NCI-H69 (cell line): Measurements from ENCODE around the gene BRD1.

Experiments
- DNase-seq: peaks from one replicate; lab custom pipeline; 2025; lab: John Stamatoyannopoulos, UW

The BRD1 gene

DNA sequence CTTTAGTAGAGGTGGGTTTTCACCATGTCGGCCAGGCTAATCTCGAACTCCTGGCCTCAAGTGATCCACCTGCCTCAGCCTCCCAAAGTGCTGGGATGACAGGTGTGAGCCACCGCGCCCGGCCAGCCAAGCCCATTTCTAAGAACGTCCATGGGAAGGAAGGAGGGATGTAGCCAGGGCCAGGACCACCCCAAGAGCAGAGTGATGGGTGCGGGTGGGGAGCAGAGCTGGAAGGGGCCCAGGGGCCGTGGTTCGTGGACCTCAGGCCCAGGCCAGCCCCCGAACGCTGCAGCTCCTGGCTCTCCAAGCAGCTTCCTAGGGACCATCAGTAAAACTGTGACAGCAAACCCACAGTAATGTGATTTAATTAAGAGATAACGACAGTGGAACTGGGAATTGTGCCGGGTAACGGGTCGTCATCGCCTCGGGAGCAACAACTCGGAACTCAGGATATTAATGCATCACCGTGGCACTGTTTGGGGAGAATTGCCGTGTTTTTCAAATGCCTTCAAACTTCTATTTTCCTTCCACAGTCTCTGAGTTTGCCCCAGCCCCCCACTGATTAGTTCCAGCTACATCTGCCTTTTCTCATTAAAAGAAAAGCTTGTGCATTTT lies 74.3 kb downstream of the BRD1 start:
- DNase-seq, result no peak

DNA sequence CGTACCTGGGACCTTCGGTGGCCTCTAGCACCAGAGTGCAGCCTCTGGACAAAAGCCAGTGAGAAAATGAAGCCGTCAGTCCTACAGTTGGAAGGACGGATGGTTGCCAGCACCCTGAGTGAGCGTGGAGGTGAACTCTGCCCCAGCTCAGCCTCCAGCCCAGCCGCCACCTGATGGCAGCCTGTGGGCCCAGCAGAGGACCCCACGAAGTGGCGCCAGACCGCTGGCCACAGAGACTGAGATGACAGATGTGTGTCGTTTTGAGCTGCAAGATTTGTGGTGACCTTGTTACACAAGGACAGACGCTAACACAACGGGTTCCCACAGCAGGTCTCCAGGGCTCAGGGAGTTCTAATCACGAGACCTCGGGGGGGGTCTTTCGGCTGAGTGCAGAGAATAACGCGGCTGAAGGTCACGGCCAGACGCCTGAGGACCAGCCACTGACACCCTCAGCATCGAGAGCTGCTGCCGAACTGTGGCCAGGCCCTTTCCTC lies 75.0 kb downstream of the BRD1 start:
- no peak for DNase-seq

DNA sequence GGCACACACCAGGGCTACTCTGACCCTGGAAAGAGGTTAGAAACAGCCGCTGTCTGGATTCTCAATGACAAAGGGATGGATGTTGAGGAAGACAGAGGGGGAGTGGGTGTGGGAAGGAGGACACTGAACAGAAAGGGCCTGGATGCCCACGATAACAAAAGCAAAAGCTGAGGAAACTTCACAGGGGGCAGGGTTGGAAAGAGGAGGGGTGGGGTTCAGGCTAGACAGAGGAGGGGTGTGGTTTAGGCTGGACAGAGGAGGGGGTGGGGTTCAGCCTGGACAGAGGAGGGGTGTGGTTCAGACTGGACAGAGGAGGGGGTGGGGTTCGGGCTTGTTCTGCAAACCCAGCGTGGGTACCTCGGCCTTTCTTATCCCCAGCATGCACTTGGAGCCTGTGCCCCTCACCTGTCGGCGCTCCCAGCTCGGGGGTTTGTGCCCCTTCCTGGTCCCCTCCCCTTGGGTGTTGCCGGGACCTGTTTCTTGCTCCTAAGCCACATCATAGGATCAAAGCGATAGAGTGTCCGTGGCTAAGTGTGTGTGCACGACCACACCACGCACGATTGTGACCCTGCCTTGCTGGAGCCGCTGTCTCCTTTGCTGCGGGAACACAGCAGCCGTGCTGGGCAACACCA lies 75.6 kb downstream of the BRD1 start:
- no peak for DNase-seq

DNA sequence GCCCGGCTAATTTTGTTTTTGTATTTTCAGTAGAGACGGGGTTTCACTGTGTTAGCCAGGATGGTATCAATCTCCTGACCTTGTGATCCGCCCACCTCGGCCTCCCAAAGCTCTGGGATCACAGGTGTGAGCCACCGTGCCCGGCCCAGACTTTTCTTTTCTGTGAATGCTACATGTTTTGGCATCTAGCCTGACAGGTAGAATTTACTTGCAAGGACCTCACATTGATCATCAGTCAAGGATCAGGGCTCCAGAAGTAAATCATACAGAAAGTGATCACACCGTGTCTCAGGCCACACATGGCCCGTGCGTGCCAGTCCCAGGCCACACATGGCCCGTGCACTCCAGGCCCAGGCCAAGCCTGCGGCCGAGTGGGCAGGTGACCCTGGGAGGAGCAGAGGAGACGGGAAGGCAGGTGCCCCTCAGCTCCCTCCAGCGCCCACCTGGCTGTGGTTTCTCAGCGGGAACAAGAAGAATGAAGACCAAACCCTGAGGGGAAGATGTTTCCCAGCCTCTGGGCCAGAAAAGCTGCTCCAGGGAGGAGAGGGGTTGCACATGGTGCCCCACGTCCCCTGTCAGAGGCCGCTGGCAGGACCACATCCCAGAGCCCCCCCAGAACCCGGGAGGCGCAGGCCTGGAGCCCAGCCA lies 76.2 kb downstream of the BRD1 start:
- DNase-seq, result no peak

DNA sequence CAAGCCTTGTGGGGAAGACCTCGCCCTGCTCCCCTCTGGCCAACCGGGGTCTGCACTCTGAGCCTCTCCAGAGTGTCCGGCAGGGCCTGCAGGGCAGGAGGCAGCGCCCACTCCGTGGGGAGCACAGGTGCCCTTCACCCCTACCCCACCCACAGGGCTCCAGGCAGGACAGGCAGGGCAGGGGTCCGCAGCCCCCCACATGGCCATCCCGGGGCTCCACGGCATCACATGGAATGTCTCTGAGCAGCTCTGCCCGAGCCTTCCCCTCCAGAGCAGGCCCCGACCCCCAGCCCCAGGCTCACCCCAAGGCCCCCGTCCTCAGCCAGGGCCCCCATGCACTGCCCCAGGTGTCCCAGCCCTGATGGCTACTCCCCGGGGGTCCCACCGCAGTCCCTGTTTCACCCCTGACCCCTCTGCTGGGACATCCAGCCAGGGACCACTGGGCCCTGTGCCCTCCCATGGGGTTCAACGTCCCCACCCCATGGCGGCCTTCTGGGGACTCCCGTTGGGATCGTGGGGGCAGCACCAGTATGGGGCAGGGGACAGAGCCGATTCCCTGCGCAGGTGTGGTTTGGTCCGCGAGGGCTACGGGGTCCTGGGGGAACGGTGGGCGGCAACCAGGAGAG lies 77.7 kb downstream of the BRD1 start:
- DNase-seq, result no peak

DNA sequence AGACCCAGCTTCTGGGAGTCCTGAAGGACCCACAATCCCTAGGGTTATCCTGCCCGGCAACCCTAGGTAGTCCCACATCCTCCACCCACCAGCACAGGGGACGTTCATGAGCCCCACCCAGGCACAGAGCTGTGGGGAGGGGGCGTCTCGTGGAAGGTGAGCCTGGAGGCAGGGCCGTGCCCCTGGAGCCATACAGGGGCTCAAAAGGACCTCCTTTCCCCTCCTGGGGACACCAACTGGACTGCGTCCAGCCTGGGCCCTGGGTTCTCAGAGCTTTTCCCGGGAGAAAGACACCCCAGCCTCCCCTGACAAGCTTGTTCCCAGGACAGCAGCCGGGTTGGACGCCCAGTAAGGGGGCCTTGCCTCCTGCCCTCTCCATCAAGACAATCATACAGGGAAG lies 78.4 kb downstream of the BRD1 start:
- no peak for DNase-seq

DNA sequence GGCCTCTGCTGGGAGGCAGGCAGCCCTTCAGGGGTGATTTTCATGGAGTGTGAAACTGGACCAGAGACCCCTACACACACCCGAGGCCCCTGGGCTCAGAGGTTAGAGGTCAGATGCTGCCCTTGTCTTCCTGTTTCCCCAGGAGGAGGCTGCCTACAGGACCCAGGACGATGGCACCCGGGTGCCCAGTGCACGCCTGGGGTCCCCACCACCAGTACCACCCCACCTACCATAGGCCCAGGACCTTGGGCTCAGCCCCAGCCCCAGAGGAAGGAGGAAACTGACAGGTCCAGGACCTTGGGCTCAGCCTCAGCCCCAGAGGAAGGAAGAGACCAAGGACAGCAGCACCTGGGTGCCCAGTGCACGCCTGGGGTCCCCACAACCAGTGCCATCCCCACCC lies 79.2 kb downstream of the BRD1 start:
- no peak for DNase-seq

DNA sequence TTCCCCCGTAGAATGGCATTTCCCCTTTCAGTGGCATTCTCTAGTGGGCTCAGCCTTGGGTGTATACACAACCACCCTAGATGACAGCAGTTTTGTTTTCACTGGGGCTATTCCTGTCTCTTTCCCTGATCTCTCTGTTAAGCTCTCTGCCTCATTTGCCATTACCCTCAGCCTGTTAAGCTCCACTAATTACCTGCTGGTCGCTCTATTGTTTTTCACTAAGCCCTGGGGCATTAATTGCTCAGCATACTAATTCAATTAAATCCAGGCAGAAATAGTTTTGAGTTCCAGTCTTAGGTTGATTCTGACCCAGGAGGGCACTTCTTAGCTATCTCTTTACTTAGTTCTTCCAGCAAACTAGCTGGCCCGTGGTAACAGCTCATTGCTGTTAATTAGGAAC lies 80.0 kb downstream of the BRD1 start:
- DNase-seq, result peak; percentile 28

DNA sequence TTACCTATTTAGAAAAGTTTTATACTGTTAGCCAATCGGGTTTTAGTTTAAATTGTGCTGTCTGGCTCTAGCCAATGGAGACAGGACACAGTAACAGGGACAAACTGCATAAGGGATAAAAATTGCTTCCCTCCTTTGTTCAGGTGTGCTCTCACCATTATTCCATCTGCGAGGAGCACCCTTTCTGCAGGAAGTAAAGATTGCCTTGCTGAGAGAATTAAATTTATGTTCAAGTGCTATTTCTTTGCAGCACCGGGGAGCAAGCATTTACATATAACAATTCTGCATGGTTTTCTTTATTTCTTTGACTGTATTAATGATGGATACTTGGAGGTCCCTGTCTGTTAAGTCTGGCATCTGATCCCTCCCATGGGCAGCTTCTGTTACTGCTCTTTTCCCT lies 80.5 kb downstream of the BRD1 start:
- no peak for DNase-seq

DNA sequence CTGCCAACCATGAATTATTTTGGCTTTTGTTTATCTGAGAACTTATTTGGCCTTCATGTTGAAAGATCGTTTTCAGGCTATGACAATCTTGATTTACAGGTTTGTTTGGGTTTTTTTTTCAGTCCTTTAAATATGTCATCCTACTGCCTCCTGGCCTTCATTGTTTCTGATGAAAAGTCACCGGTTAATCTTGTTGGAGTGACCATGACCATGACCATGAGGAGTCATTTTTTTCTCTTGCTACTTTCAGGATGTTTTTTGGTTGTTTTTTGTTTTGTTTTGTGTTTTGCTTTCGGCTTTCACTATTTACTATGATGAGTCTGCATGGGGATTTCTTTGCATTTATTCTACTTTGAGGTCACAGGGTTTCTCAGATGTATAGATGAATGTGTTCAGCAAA lies 81.6 kb downstream of the BRD1 start:
- no peak for DNase-seq

DNA sequence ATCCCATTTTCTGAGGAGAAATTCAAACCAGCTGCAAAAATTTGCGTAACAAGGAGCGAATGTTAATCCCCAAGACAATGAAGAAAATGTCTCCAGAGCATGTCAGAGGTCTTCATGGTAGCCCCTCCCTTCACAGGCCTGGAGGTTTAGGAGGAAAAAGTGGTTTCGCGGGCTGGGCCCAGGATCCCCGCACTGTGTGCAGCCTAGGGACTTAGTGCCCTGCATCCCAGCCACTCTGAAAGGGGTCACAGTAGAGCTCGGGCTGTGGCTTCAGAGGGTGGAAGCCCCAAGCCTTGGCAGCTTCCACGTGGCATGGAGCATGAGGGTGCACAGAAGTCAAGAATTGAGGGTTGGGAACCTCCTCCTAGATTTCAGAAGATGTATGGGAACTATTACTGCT lies 87.4 kb downstream of the BRD1 start:
- DNase-seq, result no peak

DNA sequence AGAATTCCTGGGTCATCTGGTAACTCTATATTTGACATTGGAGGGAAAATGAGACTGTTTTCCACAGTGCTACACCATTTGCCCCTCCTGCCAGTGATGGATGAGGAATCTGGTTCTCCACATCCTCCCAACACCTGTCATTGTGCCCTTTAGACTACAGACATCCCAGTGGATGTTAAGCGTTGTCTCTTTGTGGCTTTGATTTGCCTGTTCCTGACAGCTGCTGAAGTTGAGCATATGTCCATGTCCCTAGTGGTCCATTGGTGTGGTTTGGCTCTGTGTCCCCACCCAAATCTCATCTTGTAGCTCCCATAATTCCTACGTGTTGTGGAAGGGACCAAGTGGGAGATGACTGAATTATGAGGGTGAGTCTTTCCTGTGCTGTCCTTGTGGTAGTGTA lies 88.5 kb downstream of the BRD1 start:
- no peak for DNase-seq

DNA sequence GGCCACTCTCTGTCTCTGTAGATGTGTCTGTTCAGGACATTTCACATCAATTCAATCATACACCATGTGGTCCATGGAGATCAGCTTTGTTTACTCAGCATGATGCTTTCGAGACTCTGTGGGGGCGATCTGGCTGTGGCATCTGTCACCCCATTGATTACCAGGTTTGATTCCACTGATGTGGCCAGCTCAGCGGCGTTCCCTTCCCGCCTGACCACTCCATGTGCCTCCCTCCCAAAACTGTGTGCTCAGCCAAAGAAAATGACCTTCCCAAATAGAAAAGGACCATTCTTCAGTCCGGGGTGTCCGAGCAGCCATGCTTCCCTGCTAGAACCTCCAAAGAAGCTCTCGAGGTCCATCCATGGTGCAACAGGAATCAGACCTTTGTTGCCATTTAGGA lies 89.1 kb downstream of the BRD1 start:
- DNase-seq, result no peak

DNA sequence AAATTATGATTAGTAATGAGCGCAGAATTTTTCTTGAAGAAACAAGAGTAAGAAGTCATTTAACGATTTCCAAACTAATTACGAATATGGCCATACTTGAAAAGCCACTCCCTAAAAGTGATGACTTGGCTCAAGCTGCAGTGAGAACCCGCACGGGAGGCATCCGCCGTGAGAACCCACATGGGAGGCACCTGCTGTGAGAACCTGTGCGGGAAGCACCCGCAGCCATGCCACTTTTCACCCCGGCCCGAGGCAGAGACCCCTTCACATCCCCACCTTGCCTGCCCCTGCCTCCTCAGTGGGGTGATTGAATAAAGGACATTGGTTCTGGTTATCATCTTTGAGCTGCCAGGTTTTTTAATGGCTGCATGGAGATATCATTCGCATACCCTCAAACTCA lies 89.7 kb downstream of the BRD1 start:
- no peak for DNase-seq

DNA sequence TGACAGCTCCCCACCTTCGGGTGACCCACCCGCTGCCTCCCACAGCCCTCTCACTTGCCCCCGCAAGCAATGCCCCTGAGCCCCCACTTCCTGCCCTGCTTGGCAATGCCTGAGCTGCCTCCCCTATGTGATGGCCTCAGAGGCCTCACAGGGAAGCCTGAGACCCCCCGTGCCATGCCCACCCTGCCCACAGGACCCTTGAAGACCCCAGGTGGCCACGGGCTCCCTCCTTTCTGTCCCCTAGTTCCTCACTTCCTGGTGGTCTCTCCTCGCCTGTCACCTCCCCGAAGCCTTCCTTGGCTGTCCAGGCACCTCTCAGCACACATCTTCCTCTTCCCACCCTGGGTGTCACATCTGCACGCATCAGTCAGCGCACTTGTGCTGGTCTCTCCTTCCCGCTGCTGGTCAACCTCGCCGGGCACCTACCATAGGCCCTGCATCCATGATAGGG lies 90.5 kb downstream of the BRD1 start:
- no peak for DNase-seq

DNA sequence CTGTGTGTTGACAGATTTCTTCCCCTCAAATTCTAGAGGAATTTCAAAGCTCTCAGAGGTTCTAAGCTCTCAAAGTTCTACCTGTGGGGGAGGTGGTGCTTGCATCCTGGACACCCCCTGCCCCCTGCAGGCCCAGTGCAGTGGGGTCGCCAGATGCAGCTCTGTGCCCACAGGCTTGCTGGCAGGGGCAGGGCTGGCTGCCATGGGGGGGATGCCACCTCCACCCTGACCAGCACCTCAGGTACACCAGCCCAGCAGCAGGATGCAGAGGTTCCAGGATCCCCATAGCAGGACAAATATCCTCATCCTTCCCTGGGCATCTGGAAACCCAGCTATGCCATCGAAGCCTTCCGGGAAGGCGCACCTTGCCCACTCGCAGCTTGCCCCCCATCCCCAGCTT lies 91.1 kb downstream of the BRD1 start:
- no peak for DNase-seq

DNA sequence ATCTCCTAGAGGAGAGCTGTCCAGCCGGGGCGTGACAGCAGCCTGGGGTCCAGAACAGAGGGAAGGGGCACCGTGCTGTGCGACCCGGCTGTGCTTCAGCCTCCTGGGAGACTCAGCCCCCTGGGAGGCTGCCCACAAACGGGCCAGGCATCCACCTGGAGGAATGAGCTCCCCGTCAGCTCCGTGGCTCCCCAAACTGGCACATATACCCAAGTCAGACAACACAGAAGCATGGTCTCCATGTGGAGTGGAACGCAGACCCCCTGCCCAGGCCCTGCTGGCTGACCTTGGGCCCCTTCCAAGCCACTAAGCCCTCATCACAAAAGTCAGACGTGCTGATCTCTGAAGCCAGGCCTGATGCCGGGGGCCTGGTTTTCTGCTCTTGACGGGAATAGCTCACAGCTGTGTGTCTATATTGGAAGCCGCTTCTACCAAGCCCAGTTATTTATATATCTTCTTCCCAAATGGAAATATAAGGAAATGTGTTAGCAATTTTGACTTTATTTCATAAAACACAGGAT lies 91.7 kb downstream of the BRD1 start:
- DNase-seq, result no peak

DNA sequence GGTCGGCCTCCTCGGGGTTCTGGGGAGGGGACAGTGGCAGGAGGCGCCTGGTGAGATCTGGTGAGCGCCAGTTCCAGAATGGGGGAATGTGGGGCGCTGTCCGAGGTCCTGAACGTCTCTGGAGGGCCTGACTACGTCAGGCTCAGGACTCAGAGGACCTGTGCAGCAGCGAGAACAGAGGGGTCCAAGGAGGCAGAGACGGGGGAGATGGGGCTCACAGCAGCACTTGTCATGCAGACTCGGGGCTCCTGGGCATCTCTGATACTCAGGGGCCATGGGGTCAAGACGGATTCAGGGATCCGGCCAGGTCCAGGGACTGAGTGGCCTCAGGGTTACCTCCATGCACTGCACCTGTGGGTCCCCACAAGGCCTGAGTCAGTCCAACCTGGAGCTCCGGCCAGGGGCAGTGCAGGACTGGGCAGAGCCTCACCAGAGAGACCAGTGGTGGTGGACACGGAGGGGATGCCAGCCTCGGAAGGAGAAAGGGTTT lies 92.2 kb downstream of the BRD1 start:
- DNase-seq, result no peak

DNA sequence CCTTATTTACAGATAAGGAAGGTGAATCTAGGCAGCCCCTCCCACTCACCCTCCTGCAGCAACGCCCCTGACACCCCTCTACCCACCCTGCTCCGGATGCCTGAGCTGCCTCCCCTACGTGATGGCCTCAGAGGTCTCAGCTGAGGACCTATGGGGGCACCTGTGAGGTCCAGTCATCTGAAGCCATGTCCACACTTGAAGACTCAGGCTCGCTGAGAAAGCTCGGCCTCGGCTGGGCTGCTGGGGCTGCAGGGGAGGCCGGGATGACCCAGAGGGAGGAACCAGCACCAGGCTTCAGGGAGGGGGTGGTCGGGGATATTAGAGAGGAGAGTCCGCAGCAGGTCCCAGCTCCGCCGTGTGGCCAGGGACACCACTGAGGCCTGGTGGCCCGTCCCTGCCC lies 92.8 kb downstream of the BRD1 start:
- DNase-seq, result no peak

DNA sequence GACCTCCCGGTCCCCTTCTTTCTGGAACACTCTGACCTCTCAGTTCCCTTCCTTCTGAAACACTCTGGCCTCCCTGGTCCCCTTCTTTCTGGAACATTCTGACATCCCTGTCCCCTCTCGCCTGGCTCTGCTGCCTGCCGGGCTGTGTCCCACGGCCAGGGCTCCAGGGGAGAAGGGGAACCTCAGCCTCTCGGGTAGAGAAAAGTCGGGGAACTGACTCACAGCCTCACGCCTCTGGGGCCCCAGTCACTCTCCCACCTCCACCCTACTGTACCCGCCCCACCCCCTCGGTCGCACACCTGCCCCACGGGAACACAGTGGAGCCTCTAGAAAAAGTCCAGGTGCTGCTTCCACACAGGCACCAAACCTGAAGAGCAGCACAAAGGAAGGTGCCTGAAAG lies 93.3 kb downstream of the BRD1 start:
- no peak for DNase-seq

DNA sequence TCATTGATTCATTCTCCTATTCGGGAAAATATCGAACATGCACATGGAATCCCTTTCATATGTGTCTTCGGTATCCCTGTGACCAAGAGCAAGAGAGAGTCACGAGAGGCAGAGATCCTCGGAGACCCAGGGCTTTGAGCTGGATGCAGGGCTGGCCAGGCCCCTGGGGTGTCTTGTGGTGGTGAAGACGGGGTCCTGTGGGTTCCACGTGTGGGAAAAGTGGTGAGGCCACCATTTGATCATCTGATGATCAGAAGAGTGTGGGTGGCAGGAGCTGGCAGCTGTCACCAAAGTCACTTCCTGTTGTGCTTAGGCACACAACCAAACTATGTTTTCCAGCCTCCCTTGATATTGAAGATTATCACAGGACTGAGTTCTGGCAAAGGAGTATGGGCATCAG lies 94.0 kb downstream of the BRD1 start:
- DNase-seq, result no peak

DNA sequence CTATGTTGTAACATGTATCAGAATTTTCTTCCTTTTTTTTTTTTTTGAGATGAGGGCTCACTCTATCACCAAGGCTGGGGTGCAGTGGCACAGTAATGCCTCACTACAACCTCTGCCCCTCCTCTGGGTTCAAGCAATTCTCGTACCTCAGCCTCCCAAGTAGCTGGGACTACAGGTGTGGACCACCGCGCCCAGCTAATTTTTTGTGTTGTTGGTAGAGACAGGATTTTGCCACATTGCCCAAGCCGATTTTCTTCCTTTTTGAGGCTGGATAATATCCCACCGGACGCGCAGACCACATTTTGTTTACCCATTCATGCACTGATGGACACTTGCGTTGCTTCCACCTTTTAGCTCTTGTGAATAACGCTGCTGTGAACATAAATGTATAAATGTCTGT lies 97.0 kb downstream of the BRD1 start:
- DNase-seq, result no peak
